Type B pancreatic cell (in vitro differentiated cells): Measurements from ENCODE around the gene CHTOP. TPM values are rescaled to one million over a fixed set of nuclear protein-coding genes. Genes with fewer than 3 reads are reported as not detected.
A peak's percentile ranks its signal among the peaks of the same experiment; 100 is the strongest.

Experiments used
- DNase-seq: peaks from one replicate; pipeline ENCODE4 v3.0.0; 2021; ENCODE audit warnings: mixed read lengths; ENCODE audit not compliant: unreplicated experiment; ENCODE audit errors: extremely low spot score
- H3K27ac Mint-ChIP-seq: 2 replicates; pipeline ENCODE4 v1.8.0; 2021; ENCODE audit warnings: mild to moderate bottlenecking, mixed read lengths
- H3K27me3 Mint-ChIP-seq: 2 replicates; pipeline ENCODE4 v1.8.0; 2021; ENCODE audit warnings: mixed read lengths
- H3K36me3 Mint-ChIP-seq: 2 replicates; pipeline ENCODE4 v1.8.0; 2021; ENCODE audit warnings: mixed read lengths
- H3K4me1 Mint-ChIP-seq: one replicate; pipeline ENCODE4 v1.8.0; 2021; ENCODE audit warnings: mixed read lengths; ENCODE audit not compliant: unreplicated experiment
- H3K4me3 Mint-ChIP-seq: 2 replicates; pipeline ENCODE4 v1.8.0; 2021; ENCODE audit warnings: mild to moderate bottlenecking, mixed read lengths
- H3K9me3 Mint-ChIP-seq: 2 replicates; pipeline ENCODE4 v1.8.0; 2021; ENCODE audit warnings: mixed read lengths
- total RNA-seq: library from RNA; stranded (reverse); gene quantifications from 2 replicates; pipeline ENCODE4 v1.2.1, GENCODE V29; 2021; ENCODE audit warnings: low replicate concordance
- TF ChIP-seq, protein P1 (sequence below): fragments of 200-600 bp; sonication (generic); conservative IDR thresholded peaks from 2 replicates; pipeline ENCODE4 v1.5.0; 2021; ENCODE audit warnings: antibody characterized with exemption, mild to moderate bottlenecking

The CHTOP gene
- total RNA-seq, 1 donor from 2014 or later = 108 TPM

DNA sequence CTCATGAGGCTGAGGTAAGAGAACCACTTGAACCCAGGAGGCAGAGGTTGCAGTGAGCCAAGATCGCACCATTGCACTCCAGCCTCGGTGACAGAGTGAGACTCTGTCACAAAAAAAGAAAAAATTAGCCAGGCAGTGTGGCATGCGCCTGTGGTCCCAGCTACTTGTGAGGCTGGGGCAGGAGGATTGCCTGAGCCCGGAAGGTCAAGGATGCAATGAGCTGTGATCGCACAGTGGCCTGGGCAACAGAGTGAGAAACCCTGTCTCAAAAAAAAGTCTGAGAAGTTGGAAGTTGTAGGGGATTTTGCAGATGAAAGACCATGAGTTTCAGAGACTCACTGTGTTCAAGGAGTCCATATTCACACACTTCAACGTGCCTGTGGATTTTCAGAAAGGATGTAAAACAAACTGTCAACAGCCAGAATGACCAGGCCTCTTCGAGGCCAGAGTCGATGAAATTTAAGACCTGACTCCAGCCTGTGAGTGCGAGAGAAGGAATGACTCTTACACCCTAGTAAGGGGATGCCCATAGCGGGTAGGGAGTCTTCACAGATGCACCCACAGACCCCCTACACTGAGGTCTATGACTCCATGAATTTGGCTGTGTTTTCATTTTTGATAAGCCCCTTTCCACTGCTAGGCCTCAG lies 8.8 kb upstream of the CHTOP start:
- Mint-ChIP-seq H3K9me3 (no peaks in the 10 kb centered on the region), H3K36me3 (peaks cover 12% of the 10 kb centered on the region), H3K27ac (no peak overlapping the region), H3K4me1 (peaks cover 30% of the 10 kb centered on the region), H3K27me3 (no peaks in the 10 kb centered on the region), H3K4me3 (peak overlapping the region; percentile 79)
- TF ChIP-seq, protein P1, sequence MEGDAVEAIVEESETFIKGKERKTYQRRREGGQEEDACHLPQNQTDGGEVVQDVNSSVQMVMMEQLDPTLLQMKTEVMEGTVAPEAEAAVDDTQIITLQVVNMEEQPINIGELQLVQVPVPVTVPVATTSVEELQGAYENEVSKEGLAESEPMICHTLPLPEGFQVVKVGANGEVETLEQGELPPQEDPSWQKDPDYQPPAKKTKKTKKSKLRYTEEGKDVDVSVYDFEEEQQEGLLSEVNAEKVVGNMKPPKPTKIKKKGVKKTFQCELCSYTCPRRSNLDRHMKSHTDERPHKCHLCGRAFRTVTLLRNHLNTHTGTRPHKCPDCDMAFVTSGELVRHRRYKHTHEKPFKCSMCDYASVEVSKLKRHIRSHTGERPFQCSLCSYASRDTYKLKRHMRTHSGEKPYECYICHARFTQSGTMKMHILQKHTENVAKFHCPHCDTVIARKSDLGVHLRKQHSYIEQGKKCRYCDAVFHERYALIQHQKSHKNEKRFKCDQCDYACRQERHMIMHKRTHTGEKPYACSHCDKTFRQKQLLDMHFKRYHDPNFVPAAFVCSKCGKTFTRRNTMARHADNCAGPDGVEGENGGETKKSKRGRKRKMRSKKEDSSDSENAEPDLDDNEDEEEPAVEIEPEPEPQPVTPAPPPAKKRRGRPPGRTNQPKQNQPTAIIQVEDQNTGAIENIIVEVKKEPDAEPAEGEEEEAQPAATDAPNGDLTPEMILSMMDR = no peak
- no peak for DNase-seq

DNA sequence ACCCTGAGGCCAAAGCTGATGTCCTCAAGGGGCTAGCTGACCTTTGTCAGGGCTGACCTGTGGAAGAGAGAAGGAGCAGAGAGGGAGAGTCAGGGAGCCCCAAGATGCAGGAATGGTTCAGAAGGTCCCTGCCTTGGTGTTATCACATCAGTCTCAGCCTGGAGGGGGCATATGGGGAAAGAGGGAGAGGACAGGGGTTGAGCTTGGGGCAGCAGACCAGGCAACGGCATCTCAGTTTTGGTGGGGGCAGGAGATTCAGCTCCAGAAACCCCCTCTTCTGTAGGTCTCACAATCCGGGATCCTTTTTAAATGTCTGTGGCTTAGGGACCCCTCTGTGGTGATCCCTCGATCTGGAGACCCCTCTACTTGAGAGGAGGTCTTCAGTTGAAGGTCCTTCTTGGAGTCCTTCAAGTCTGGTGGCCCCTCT lies 7.4 kb upstream of the CHTOP start:
- TF ChIP-seq, protein P1 = no peak
- no peak for DNase-seq
- Mint-ChIP-seq H3K9me3 (no peaks in the 10 kb centered on the region), H3K4me3 (peak overlapping the region; percentile 95), H3K27ac (peak overlapping the region; percentile 98), H3K36me3 (peaks cover 12% of the 10 kb centered on the region), H3K4me1 (peaks cover 30% of the 10 kb centered on the region), H3K27me3 (no peaks in the 10 kb centered on the region)

DNA sequence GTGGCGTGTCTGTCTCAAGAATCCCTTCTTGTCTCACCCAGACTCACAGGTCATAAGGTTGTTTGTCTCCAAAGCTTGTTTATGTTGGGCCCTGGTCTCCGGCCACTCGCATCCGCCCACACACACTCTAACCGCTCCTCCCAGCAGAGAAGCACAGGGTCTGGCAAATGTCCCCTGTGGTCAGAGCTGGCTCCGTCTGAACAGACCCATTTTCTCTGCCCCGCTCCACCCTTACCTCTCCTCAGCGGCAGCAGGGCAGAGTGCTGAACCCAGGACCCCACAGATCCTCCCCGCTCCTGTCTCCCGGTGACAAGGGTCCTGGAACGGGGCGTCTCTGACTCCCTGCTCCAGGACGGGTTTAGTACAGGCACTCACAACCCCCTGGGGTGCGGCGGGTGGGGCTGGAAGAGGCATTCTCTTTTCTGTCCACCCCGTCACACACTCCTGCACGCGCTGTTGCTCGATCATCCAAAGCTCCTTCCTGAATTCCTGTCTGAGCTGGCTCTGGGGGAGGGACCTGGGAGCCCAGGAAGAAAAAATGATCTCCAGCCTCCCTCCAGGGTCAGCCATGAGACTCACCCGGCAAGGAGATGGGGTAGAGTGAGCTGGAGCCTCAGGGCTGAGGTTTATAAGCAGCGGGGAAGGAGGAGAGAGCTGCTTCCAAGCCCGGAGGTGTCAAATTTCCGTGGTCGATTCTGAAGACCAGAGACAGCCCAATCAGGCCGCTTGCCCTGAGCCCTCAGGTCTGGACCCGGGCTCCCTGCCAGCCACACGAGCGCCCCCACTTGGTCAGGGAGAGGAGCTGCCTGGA lies 6.8 kb upstream of the CHTOP start, which contains the start of gene S100A13:
S100A13 (minus strand) TSS at position 602 of the 811 bp plus-strand sequence. CDS start 1,033 bp downstream, outside the sequence.
- Mint-ChIP-seq H3K27me3 (no peaks in the 10 kb centered on the region), H3K27ac (peak within 1 kb of the TSS; percentile 98), H3K36me3 (peaks cover 12% of the 10 kb centered on the region), H3K4me3 (peak within 1 kb of the TSS; percentile 95), H3K4me1 (peaks cover 30% of the 10 kb centered on the region), H3K9me3 (no peaks in the 10 kb centered on the region)
- TF ChIP-seq, protein P1 = peak; percentile 87
- DNase-seq = peak; percentile 89

DNA sequence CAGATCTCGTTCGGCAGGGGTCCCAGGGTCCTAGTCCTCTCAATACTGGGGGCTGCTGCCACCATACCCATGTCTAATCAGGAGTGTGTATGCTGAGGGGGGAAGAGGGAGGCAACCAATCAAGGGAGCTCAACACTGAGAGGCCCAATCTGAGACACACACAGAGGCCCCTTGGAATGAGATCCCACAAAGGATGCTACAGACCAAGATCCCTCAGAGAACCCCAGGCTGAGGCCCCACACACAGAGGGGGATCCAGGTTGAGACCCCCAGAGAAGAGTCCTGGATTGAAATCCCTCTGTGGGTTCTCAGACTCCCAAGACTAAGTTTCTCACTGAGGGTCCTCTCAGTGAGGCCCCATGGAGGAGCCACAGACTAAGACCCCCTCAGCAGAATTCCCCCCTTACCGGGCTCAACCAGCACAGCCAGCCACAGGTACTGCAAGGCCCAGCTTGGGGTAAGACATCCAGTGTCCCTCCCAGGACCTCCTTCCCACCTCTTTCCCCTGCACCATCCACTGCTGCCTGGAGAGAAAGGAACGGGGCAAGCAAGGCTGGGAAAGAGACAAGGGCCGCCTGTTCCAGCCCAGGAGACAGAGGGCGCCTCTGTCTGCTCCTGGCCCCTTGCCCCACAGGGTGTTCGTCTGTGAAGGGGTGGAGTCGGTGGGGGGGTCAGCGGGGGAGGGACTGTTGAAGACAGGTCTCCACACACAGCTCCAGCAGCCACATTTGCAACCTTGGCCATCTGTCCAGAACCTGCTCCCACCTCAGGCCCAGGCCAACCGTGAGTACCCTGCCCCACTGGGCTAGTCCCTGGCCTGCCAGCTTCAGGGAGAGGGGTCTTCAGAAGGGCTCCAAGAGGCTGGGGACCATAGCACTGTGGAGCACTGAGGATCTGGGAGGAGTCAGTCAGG lies 5.9 kb upstream of the CHTOP start, which contains the start of gene S100A1:
S100A1 (plus strand) TSS at position 720 of the 912 bp plus-strand sequence. CDS start 2,088 bp downstream, outside the sequence.
- peak within 1 kb of the TSS; percentile 95 for H3K4me3 Mint-ChIP-seq
- H3K27ac Mint-ChIP-seq = peak within 1 kb of the TSS; percentile 98
- H3K36me3 Mint-ChIP-seq = peaks cover 15% of the 10 kb centered on the region
- H3K4me1 Mint-ChIP-seq = peaks cover 33% of the 10 kb centered on the region
- peaks cover 3% of the 10 kb centered on the region for H3K9me3 Mint-ChIP-seq
- TF ChIP-seq, protein P1 = peak; percentile 36
- no peak for DNase-seq
- H3K27me3 Mint-ChIP-seq = no peaks in the 10 kb centered on the region
